Measurements from ENCODE around the gene HIVEP3.

The HIVEP3 gene

DNA sequence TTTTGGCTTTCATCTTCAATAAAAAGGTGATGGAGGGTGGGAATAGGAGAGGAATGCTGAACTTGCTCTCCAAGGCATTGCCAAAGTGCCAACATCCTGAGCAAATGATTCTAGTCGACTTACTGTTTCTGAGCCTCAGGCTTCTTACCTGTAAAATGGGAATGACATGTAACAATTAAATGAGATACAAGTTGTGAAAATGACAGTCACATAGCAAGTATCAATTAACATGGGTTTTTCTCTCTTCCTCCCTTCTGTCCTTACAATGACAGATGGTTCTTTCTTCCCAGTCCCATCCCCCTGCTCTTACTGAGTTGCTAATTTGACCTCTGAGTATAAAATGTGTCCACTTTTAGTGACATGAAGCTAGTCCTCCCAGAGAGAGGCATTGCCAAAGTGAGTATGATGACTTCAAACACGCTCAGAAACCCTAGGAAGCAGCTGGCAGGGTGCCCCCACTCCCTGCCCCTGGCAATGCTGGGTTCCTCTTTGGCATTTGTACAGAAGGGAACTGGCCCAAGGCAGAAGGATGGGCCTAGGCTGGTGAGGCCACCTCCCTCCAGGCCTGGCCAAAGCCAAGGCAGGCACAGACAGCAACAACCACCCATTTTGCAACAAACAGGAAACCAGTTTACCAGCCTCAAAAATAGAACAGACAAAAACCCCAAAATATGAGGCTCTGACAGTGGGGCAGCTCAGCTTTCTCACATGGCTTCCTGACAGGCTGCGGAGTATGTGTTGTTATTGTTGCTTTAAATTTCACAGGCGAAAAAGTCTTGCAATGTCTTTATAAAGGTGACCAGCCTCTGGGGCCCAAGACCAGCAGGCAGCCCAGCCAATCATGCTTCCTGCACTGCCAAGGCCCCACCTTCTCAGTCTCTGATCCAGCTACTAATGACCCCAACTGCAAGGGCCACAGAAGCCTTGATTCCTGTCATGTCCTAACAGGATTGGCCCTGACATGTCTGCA, 115.9 kb downstream of the HIVEP3 start:
- DNase-seq (ENCODE audit: low read depth): peak; percentile 45
- TF ChIP-seq, protein P1, sequence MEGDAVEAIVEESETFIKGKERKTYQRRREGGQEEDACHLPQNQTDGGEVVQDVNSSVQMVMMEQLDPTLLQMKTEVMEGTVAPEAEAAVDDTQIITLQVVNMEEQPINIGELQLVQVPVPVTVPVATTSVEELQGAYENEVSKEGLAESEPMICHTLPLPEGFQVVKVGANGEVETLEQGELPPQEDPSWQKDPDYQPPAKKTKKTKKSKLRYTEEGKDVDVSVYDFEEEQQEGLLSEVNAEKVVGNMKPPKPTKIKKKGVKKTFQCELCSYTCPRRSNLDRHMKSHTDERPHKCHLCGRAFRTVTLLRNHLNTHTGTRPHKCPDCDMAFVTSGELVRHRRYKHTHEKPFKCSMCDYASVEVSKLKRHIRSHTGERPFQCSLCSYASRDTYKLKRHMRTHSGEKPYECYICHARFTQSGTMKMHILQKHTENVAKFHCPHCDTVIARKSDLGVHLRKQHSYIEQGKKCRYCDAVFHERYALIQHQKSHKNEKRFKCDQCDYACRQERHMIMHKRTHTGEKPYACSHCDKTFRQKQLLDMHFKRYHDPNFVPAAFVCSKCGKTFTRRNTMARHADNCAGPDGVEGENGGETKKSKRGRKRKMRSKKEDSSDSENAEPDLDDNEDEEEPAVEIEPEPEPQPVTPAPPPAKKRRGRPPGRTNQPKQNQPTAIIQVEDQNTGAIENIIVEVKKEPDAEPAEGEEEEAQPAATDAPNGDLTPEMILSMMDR (conservative IDR thresholded peaks at IDR 0.05; ENCODE audit: low read length): no peak
- H3K4me3 ChIP-seq (ENCODE audit: low read length): no peak overlapping the region

DNA sequence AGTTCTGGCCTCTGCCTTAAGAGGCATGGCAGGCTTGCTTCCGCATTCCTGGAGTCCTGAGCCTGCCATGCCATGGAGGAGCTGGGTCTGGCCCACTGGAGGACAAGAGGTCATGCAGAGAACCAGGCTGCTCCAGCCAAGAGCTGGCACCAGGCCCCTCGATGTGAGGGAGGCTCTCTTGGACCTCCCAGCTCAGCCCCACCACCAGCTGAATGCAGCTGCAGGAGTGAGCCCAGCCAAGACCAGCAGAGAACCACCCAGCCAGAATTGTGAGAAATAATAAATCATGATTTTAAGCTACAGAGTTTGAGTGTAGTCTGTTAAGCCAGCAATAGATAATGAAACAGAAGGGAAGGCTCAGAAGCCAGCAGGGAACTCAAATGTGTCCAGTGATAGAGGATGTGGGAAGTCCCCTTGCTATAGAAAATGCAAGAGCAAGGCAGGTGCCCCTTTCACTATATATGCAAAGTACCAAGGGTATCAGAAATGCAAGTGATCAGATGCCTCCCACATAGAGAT, 118.4 kb downstream of the HIVEP3 start:
- no peak for DNase-seq (ENCODE audit: low read depth)
- no peak overlapping the region for H3K4me3 ChIP-seq (ENCODE audit: low read length)
- TF ChIP-seq, protein P1 (conservative IDR thresholded peaks at IDR 0.05; ENCODE audit: low read length): no peak

DNA sequence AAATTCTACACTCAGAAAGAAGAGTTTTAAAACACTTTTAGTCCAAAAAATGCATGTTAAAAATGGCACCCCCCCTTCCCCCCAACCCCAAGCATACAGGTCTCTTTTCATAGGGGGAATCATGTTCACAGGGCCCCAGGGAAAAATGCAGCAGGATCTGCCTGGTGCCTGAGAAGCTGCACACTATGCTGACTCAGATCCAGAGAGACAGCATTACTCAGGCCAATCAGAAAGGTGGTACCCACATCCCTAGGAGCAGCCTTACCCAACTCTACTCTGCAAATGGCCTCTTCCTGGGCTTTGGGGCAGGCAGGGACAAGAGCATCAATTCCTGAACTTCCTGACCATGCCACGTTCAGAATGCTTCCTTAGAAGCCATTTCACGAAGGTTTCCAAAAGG, 119.0 kb downstream of the HIVEP3 start:
- TF ChIP-seq, protein P1 (conservative IDR thresholded peaks at IDR 0.05; ENCODE audit: low read length): no peak
- no peak for DNase-seq (ENCODE audit: low read depth)
- H3K4me3 ChIP-seq (ENCODE audit: low read length): no peak overlapping the region

GRCh38 chr1:41799205-41799604, 119.5 kb downstream of the HIVEP3 start:
- H3K4me3 ChIP-seq (ENCODE audit: low read length): no peak overlapping the region

DNA sequence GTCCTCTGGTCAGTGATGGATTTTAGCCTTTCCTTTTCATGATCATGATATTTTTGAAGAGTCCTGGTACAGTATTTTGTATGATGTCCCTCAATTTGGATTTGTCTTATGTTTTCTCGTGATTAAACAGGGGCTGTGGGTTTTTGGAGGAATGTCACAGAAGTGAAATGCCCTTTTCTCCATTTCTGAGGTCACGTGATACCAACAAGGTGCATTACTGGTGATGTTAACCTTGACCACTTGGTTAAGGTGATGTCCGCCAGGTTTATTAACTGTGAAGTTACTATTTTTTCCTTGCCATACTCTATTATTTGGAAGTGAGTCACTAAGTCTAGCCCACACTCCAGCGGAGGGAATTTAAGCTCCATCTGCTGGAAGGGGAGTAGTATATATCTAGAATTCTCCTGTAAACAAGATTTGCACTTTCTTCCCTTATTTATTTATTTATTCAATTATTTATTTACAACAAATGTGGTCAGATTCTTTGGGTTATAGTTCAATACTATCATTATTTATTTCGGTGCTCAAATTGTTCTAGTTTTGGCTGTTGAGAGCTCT, 123.4 kb downstream of the HIVEP3 start:
- TF ChIP-seq, protein P1 (conservative IDR thresholded peaks at IDR 0.05; ENCODE audit: low read length): peak; percentile 73
- peak; percentile 69 for DNase-seq (ENCODE audit: low read depth)
- H3K4me3 ChIP-seq (ENCODE audit: low read length): no peak overlapping the region

More at GRCh38 chr1:41799205-41799604, 119.5 kb downstream of the HIVEP3 start:
- DNase-seq (ENCODE audit: low read depth): no peak
- TF ChIP-seq, protein P1 (conservative IDR thresholded peaks at IDR 0.05; ENCODE audit: low read length): no peak

DNA sequence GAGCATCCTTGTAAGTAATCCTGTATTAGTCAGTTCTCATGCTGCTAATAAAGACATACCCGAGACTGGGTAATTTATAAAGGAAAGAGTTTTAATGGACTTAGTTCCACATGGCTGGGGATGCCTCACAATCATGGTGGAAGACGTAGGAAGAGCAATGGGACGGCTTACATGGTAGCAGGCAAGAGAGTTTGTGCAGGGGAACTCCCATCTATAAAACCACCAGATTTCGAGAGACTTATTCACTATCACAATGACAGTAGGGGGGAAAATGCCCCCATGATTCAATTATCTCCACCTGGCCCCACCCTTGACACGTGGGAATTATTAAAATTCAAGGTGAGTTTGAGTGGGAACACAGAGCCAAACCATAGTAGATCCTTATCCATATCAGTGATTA, 124.7 kb downstream of the HIVEP3 start:
- TF ChIP-seq, protein P1 (conservative IDR thresholded peaks at IDR 0.05; ENCODE audit: low read length): no peak
- no peak overlapping the region for H3K4me3 ChIP-seq (ENCODE audit: low read length)
- DNase-seq (ENCODE audit: low read depth): no peak

DNA sequence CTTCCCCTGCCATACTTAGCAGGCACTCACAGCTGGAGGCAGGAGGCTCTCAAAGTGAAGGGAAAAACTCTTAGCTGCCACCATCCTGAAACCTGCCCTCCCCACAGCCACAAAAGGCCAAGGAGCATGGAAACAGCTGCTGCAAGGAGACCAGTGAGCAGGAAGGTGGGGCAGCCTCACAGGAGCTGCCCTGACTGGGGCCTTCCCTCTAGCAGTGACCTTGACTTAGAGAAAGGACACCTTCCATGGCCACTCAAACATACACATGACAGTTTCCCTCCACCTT, 126.3 kb downstream of the HIVEP3 start:
- TF ChIP-seq, protein P1 (conservative IDR thresholded peaks at IDR 0.05; ENCODE audit: low read length): no peak
- H3K4me3 ChIP-seq (ENCODE audit: low read length): no peak overlapping the region
- DNase-seq (ENCODE audit: low read depth): no peak

All from AG10803 (cell line).